ENCODE data around the gene SLC5A10.

Gene SLC5A10

DNA sequence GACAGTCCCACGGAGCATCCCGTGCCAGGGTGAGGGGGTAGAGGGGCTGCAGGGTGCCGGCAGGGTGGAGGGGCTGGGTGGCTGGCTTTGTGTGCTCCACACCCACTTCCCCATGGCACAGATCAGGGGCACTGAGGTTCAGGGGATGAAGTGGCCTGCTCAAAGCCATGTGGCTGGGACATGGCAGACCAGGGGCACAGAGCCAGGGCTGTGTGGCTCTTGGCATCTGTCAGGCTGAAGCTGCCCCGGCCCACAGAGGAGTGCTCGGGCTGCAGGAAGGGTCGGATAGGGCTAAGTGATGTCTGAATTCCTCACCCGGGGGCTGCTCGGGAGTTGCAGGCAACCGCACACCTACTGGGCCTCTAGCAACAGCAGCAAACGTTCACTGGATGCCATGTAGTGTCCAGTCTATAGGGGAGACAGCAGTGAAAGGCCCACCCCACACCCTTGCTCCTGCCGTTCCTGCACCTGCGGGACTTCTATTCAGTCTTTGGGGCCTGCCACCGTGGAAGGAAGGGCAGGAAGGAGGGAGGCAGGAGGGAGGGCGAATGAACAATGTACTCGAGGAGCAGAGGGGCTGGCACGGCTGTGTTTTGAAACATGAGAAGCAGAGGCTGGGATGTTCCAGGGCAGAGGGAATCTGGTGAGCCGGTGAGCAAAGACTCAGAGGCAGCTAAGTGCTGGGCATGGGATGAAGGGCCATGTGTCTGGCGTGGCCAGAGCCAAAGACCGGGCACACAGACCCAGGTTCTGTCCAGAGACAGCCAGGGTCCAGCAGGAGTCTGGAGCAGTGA, 15.1 kb downstream of the SLC5A10 start:
- DNase-seq = no peak

DNA sequence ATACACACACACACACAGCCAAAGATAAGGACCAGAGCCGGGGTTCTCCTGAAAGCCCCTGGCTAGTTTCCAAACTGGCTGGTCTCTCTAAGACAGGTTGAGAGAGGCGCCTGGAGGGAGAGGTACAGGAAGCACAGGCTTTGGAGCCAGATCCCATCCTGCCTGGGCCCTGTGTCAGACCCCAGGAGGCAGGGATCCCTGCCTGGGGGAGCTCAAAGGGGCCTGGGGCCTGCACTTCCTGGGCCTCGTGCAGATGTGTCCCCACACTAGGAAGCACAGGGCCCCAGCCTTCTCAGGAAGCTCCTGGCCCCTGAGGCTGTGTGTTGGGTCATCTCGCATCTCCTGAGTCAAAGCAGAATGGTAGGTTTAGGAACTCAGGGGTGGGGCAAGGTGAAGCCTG, 16.0 kb downstream of the SLC5A10 start:
- no peak for DNase-seq

DNA sequence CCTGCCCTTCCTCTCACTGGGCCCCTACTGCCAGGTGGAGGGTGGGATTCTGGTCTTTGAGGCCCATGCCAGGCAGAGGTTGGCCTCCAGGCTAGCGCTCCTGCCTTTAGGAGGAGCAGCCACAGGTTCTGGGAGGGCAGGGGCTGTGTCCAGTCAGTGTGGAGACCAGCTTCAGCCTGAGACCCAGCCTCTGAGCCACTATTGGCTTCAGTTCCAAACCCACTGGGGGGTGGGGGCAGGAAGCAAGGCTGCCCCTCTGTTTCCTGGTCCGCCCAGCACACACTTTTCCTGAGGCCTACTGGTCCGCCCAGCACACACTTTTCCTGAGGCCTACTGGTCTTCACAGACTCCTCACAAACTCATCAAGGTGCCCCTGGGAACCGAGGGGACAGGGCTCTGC, 16.4 kb downstream of the SLC5A10 start:
- DNase-seq = no peak

DNA sequence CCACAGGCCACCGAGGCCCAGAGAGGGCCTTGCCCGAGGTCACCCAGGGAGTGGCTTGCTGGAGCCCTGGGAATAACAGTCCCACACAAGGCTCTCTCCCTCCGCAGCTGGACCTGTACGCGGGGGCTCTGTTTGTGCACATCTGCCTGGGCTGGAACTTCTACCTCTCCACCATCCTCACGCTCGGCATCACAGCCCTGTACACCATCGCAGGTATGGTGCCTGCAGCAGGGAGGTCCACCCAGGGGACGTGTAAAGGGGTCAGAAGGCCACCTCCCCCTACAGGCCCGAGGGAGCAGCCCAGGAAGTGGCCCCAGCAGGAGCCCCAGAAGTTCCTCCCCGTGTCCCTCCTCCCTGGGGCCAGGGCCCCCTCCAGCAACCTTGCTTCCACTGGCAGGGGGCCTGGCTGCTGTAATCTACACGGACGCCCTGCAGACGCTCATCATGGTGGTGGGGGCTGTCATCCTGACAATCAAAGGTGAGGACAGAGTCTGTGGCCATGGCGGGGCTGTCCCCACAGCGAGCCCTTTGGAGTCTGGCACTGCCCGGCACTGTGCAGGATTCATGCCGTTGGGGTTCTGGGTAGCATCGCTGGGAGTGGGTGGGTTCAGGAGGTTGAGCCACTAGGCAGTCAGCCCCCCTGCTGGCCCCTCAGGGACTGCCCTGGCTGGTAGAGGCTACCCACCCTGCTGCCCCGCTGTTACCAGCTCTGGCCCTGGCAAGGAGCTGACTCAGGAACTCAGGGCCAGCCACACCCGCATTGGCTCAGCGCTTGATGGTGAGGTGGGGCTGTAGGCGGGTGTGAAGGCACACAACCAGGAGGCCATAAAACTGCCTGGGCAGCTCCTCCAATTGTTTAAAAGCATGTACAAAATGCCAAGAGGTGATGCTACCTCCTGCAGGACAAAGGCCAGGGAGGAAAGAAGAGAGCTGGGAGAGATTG, 17.3 kb downstream of the SLC5A10 start:
- no peak for DNase-seq

DNA sequence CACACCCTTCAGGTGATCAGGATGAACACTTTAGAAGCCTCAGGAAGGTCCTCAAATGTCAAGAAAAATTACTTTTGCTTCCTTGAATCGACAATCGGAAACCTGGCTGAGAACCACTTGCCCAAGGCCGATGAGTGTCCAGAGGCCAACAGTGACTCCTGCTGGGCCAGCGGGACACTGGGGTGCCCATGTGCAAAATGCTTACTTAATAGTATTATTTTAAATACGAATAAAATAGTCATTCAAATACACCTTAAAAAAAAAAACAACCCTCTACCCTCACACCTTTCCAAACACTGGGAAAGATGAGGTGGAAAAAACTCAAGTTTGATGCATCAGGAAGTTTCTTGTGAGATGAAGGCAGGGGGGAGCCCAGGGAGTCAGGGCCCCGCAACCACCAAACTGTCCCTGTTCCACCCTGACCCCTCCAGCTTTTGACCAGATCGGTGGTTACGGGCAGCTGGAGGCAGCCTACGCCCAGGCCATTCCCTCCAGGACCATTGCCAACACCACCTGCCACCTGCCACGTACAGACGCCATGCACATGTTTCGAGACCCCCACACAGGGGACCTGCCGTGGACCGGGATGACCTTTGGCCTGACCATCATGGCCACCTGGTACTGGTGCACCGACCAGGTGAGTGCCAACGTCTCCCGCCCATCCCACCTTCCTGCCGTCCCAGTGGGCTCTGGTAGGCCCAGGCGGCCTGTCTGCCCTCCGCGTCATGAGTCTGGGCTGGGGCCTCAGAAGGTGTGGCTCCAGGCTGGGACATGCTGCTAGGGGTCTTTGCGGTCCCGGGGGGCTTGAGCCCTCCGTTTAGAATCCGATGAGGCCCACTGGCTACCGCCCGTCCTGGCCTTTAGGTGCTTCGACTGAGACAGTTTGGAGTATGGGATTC, 18.9 kb downstream of the SLC5A10 start:
- no peak for DNase-seq

DNA sequence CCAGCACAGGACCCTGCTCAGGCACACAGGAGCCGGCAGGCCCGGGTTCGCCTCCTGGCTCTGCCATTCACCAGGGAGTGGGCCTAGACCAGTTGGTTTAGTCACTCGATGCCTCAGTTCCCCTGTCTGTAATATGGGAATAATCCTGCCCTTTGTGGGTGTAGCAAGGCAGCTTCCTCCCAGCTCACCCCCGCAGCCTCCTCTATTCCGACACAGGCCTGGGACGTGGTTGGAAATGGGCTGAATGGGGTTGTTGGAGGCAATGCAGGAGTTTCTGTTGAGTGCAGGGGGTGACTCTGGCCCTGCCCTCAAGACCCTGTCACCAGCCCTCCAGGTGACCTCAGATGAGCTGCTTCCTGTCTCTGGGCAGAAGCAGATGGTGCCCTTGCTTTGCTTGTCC, 19.8 kb downstream of the SLC5A10 start:
- DNase-seq = no peak

DNA sequence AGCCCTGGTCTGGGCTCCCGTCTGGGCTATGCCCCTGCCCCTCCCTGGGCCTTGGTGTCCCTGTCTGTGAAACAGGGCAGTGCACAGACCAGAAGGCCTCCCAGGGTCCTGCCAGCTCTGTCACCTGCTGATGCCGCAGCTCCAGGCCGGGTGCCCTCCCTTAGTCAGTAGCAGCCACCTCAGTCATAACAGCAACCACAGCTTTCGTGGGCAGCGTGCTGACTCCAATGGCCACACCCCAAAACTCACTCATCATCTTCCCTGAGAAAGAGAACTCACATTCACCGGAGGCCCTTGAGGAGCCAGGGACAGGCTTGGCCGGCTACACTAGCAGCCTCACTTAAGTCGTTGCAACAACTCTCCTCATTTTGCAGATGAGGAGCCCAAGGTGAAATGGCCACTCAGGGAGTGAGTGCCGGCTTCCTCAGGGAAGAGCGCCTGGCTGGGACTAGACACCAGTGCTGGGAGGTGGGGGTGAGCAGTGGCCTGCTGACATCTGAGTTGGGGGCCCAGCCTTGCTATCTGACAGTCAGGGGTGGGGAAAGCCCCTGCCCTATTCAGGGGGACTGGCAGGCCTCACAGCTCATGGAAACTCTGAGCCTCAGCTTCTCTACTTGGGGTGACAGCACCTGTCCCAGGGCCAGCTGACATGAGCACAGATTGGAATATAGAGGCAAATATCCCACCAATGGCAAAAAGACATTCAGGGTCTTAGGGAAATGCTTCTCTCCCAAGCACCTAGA, 22.6 kb downstream of the SLC5A10 start:
- no peak for DNase-seq

DNA sequence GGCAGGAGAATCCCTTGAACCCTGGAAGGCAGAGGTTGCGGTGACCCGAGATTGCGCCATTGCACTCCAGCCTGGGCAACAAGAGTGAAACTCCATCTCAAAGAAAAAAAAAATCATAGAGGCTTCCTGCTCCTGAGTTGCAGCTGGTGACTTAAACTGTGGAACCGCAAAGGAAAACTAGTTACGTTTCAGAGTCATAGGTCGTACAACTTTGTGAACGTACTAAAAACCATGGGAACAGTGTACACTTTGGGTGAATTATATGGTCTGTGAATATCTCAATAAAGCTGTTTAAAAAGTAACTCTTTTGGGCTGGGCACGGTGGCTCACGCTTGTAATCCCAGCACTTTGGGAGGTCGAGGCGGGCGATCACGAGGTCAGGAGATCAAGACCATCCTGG, 23.6 kb downstream of the SLC5A10 start:
- DNase-seq = no peak

DNA sequence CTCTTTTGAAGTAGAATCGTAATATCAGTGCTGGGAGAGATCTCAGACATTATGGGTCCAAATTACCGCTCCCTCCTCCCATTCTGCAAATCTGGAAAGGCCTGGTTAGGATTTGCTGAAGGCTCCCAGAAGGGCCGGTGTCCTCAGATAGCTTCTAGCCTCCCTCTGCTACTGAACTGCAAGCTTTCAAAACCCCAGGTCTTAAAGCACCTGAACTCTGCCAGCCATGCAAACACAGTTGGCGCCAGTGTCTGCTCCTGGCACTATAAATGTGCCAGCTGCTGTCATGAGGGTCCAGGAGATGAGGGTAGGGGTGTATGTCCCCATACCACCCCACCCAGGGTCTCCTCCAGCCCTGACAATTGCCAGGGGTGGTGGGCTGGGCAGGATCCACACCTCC, 24.2 kb downstream of the SLC5A10 start:
- no peak for DNase-seq

DNA sequence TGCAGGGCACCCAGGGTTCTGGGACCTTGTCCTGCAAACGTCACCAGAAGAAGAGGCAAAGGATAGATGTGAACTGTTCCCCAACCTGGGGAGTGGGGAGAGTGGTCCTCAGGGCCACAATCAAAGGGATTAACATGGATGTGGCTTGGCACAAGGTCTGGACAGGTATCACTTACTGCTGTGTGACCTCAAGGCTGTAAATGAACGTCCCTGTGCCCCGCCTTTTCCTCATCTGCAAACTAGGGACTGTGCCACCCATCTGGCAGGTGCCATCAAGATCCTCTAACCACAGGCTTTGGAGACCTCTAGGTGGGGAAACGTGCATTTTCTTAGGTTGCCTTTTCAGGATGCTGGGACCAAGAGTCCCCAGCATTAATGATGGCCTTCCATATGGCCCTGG, 25.1 kb downstream of the SLC5A10 start:
- no peak for DNase-seq

DNA sequence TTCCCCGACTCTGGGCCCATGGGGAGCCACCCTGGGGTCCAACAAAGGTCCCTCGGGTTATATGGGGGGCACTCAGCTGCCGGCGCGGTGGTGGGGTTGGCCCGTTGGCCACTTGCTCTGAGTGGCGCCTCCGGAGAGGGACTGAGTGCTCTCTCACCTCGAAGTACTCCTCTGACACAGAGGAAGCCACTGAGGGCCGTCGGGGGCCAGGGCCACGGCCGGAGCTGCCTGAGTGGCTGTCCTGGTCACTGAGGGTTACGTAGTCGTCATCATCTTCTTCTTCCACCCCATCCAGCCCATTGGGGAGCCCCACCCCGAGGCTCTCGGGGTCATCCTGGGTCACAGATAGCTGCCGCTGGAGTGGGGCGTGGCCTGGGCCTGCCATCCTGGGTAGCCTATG, 25.7 kb downstream of the SLC5A10 start:
- DNase-seq = no peak

DNA sequence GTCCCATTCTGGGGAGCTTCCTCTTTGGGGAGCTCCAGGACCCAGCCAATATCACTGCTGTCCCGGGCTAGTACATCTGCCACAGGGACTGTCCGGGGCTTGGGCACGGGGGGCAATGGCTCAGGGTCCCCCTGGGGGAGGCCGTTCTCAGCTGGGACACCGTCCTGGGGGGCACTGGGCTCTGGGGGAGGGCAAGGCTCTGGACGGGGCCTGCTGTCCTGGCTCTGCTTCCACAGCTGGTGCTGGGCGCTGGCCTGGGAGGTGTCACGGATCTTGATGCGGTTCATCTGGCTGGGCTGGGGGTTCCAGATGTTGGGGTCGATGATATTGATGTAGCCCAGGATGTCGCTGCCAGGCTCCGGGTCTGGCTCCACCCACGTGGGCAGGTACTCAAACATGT, 26.1 kb downstream of the SLC5A10 start:
- DNase-seq = no peak

DNA sequence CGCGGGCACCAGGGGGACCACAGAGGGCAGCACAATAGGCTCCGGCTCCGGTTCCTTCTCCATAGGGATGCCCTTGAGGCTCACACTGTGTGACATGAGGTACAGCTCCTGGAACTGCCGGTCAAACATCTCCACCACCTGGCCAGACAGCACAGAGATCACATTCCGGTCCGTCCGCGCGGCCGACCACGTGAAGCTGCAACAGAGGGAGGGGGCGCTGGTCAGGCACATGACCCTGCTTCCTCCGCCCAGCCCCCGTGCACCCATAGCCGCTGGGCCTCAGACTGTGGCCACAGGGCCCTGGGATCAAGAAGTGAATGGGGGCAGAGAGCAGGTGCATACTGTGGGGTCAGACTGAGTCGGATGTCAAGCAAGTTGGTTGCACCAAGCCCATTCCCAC, 26.7 kb downstream of the SLC5A10 start:
- DNase-seq = no peak

DNA sequence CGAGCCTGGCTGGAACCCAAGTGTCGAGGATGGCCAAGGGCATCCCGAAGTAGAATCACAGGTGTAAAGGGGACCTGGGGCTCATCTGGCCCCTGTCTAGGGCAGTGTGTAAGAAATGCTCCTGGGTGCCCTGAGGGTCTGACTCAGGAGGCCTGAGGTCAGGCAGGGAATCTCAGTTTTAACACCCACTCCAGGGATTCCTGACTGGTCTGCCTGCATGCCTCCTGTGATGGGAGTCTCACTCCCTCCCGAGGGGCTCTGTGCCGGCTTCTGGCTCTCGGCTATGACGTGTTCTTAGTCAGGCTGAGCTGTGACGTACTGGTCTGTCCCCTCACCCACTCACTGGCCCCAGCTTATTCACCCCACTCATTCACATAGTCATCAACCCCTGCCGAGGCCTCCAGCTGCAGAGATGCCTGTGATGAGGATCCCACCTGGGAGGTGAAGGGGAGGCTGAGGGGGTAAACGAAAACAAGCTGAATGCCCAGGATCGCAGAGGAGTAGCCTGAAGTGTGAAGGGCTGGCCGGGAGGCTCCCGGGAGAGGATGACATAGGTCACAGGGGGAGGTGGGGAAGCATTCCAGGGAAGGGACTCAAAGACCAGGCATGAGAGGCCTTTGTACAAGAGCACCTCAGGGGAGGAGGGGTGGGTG, 28.8 kb downstream of the SLC5A10 start:
- DNase-seq = no peak

DNA sequence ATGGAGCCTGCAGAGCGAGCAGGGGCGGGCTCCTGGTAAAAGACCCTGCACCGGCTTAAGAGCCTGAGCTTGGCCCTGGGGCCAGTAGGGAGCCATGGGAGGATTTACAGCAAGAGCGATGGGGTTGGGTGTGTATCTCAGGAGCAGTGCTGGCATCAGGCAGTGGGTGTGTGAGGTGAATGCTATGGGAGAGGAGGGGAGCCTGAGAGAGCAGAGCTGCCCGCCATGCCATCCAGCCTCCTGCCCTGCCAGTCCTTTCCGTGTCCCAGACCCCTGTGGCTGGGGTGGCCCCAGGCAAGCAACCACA, 29.3 kb downstream of the SLC5A10 start:
- DNase-seq = no peak

DNA sequence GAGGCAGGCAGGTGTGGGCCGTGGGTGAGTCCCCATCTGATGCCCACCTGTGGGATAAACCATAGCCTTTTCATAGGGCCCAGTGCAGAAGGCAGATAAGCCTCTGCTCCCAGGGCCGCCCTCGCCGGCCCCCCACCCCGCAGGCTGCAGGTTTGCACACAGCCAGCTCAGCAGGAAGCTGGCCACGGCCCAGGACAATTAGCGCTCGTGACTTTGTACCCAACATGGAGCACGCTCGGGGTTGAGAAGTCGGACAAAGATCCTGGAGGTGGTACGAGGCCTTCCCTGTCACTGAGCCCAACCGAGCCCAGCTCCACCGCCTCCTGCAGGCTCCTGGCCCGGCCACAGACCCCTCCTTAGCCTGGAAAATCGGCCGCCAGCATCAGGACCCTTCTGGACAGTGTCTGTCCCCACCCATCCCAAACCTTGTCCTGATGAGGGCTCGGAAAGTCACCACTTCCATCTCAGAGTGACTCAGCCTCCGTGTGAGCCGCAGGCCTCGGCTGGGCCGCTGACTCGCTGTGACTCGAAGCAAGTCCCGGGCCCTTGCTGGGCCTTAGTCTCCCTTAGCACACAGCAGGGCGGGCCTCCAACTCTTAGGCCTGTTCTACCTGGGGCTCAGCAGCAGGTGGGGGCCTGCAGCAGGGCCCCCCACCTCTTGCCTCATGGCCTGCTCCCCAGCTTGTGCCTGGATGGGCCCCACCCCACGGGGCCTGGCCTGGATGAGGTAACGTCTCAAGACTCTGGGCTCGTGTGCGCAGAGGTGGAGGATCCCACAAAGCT, 29.9 kb downstream of the SLC5A10 start:
- no peak for DNase-seq

DNA sequence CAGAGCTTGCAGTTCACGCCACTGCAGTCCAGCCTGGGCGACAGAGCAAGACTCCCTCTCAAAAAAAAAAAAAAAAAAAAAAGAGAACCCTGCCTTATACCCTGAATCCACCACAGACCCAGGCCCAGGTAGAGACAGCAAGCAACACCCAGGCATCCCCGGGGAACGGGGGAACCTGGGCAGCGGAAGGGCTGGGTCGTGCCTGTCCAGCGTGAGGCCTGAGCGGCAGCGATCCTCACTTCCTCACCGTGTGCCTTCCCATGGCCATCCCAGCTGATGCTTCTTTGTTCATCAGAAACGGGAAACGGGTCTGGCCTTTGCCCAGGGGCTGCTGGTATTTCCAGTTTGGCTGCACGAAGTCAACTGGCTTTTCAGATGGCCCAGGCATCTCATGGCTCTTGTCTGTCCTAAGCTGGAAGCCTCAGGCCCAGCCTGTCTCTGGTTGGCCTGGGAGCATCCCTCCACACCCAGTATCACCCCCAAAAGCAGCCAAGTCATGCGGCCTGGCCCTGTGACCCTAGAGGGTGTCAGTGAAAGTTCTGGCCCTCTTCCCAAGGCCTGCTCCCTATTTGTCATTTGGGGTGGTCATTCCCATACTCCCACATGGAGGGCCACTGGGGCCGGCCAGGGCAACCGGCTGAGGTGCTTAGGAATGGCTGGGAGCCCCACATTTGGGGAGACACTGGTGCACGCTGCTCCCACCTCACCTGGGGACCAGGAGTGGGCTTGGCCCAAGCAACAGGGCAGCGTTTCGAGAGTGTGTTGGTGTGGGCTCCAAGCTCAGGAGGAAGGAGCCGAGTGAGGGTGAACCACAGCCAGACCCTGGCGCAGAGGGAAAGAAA, 32.5 kb downstream of the SLC5A10 start:
- no peak for DNase-seq

DNA sequence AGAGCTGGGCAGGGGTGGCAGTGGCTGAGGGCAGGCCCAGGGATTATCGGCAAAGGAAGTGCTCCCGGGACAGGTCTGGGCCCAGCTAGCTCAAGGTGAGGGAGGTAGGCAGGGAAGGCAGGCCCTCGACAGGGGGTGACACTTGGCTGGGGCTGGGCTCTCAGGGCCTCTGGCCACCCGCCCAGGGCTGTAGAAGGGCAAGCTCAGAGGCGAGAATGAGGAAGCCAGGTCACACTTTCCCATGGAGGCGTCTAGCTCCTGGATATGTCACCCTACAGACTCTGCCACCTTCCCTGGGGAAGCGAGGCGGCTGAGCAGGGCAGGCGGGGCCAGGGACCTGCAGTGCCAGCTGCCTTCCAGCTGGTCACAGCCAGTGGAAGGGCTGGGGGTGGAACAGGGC, 33.5 kb downstream of the SLC5A10 start:
- no peak for DNase-seq

DNA sequence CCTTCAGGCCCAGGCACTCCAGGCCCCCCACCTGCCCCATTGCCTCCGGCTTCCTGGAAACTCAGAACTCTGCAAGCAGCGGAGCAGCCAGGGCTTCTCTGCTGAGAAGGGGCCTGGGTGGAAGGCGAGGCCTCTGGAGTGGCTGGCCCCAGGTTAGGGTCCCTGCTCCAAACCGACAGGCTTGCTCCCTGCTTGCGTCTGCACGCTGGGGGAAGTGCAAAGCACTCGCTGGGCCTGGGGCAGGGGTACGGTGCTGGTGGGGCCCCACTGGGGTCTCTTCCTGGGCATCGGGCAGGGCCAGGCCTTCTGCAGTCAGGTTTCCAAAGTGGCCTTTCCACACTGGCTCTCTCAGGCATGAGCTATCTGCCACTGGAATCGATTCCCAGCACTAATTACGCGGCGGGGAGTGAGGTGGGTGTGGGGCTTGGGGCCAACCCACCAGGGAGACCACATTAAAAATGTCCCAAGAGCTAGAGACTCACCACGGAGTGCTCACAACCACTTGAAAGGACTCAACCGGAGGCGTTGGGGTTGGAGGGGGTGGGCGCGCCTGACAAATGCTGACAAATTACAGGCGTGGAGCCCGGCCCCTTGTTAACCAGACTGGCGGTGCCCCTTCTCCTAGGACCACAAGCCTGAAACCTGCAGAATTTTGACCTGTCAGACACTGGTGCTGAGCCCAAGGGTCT, 34.7 kb downstream of the SLC5A10 start:
- no peak for DNase-seq

DNA sequence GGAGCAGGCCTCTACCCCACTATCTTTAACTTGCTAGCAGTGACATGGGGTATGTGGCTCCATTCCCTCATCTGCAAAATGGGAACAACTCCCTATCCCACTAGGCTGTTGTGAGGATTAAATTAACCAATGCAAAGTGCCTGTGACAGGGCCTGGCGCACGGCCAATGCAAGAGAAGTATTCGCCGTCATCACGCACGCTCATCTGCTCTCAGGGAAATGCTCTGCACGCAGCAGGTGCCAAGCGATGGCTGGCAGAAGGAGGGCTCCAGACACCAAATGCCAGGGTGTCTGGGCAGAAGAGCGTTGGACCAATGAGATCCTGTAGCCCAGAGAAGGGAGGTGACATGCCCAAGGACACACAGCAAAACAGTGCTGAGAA, 35.3 kb downstream of the SLC5A10 start:
- no peak for DNase-seq
